HG03521 (cell line): Measurements from ENCODE around the gene ARHGEF37.
A peak's percentile ranks its signal among the peaks of the same experiment; 100 is the strongest.

Experiments
- ATAC-seq: cut with Tn5 transposase; IDR thresholded peaks from one replicate; pipeline ENCODE4 v1.9.1; 2021; ENCODE audit warnings: mild to moderate bottlenecking, moderate library complexity; ENCODE audit not compliant: unreplicated experiment

The ARHGEF37 gene

DNA sequence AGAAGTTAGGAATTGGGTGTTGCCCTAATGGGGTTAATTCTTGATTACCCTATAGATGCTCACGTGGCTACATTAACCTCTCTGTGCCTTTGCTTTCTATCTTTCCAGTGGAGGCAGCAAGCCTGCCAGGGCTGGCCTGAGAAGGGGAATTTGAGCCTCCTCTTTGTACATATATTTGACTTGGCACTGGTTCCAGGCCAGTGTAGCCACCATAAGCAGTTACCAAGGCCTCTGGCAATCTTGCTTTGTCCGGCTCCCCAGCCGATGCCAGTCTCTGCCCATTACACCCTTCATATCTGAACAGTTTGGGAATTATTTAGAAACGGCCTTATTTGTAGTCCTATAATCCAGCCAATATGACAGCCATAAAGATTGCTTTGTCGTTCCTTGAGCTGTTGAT lies 90.2 kb downstream of the ARHGEF37 start:
- no peak for ATAC-seq

DNA sequence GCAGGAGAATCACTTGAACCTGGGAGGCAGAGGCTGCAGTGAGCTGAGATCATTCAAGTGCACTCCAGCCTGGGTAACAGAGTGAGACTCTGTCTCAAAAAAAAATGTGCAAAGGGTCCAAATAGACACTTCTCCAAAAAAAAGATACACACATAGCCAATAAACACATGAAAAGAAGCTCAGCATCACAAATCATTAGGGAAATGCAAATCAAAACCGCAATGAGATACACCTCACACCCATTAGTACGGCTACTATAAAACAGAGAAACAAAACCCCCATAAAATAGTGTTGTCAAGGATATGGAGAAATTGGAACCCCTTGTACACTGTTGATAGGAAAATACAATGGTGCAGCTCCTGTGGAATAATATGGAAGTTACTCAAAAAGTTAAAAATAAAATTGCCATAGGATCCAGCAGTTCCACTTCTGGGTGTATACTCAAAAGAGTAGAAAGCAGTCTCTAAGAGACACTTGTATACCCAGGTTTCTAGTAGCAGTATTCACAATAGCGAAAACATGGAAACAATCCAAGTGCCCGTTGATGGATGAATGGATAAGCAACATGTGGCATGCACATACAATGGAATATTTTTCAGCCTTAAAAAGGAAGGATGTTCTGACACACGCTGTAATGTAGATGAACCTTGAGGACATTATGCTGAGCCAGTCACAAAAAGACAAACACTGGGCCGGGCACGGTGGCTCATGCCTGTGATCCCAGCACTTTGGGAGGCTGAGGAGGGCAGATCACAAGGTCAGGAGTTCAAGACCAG lies 91.6 kb downstream of the ARHGEF37 start:
- ATAC-seq = no peak

DNA sequence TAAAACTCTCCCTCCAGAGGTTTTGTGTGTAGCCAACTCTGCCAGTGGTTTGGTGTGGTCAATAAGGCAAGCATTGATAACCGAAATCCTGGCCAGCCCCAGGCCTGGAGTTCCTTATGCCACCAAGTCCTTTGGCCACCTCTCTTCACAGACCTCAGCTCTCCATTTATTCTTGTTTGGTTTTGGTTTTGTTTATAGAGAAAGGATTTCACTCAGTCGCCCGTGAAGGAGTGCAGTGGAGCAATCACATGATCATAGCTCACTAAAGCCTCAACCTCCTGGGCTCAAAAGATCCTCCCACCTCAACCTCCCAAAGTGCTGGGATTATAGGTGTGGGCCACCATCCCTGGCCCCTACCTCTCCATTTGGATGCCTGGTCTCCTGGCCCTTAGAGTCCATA lies 93.4 kb downstream of the ARHGEF37 start:
- ATAC-seq = no peak

DNA sequence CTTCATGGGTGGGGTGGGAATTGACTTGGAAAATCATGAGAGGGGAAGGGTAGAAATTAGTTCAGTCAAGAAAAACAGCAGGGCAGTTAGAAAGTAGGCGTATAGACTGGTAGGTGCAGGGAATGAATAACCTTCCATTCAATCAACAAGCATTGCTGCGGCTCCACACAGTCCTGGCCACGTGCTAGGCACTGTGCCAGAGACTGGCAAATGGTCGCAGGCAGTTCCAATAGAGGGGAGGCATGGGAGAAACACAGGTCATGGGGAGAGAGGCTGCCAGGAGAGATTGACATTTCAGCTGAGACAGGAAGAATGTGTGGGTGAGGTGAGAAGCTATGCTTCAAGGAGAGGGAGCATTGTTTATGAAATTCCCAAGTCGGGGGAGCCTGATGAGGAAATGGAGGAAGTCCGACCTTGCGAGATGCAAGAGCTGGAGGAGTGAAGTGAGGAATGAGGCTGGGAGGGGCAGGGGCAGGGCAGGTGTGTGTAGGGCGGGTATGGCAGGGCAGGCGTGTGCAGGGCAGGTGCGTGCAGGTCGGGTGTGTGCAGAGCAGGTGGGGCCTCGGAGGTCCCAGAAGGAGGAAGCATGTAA lies 94.4 kb downstream of the ARHGEF37 start:
- no peak for ATAC-seq

DNA sequence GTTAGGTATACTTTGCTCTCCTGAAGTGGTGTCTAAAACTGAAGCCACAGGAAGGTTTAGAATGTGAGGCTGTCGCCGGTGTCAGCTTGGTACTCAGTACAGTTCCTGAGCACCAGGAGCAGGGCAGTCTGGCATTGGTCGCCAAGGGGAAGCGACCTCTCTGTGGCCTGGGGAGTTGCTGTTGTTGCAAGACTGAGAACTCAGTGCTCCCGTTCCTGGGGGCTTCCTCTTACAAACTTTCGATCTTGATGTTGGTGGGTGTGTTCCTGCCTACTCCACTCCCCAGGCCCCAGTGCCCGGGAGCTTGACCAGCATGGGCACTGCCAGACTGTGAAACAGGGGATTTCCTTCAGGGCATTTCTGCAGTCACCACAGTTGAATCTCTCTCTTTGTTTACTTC lies 96.4 kb downstream of the ARHGEF37 start:
- ATAC-seq = no peak

DNA sequence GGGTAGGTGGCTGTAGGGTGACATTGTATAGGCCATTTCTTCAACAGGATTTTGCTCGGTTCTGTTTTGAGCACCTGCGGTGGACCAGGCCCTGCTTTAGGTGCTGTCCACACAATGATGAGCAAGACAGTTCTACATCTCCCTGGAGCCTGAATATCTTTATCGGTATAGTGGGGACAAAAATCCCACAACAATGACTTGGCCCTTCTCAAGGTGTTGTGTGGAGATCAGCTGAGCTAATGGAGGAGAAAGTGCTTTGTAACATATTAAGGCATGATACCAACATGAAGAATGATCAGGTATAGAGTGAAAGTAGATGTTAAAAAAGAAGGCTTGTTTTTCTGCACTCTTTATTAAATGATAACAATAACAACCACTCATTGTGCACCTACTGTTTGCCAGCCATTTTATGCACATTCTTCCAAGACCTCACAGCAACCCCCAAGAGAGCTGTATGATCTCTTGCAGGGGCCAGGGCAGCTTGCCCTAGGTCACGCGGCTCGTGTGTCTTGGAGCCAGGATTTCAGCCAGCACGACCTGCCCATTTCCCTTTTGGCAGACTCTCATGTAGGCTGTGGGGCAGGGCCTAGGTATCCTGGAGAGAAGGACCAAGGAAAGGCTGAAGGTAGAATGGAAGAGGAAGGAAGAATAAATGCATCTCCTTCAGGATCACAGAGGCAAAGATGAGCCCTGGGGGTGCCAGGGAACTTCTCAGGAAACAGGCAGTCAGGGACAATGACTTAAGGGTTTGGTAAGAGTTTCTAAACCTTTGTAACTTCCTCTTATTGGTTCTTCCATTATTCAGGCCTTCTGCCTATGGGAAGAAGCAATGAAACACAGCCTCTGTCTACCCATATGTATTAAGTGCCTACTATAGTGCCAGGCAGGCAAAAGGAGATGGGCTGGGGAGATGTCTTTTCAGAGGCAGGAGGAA lies 98.8 kb downstream of the ARHGEF37 start:
- ATAC-seq = peak; percentile 20

DNA sequence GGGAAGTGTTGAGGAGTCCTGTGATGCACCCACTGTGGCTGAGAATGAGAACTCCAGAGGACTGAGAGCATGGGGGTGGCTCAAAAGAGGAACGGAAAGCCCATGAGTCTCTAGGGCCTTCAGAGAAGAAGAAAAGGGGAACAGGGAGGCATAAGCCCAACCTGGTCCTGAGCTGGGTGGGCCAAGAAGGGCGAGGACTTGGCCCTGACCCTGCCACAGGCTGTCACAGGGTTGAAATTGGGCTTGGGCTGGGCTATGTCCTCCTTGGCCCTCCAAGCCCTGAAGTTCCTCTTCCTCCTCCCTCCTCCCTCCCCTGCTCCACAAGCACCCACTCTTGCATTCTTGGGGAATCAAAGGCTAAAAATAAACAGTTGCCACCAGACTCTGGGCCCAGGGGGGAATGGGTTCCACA lies 99.5 kb downstream of the ARHGEF37 start:
- peak; percentile 98 for ATAC-seq

DNA sequence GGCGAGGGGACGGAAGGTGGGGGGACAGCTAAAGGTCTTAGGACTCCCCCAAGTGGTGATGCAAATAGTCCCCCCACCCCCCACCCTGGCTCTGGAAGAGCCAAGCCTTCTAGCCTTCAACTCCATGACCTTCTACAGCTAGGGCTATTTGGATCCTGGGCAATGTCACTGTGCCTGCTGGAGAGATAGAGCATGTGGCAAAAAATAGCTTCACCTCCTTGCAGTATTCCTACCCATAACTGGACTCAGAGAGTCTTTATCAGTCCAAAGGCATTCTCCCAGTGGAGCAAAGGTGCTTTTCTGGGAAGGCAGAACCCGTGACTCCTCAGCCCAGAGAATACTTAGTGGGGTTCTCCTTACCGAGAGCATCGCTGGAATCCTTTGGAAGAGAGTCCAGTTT lies 100.0 kb downstream of the ARHGEF37 start:
- ATAC-seq = no peak

DNA sequence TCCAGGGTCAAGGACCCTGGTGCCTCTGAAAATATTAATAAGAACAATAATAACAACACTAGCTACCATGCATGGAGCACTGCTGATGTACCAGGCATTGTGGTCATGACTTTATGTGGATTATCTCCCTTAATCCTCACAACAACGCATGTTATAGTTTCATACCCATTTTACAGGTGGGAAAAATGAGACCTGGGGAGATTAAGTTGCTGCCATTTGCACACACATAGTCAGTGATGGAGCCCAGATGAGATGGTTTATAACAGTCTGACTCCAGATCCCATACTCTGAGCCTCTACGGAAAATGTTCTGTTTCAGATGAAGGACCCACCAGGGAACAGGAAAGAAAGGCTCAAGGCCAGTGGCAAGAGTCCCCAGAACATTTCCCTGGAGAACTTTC lies 100.6 kb downstream of the ARHGEF37 start:
- no peak for ATAC-seq

DNA sequence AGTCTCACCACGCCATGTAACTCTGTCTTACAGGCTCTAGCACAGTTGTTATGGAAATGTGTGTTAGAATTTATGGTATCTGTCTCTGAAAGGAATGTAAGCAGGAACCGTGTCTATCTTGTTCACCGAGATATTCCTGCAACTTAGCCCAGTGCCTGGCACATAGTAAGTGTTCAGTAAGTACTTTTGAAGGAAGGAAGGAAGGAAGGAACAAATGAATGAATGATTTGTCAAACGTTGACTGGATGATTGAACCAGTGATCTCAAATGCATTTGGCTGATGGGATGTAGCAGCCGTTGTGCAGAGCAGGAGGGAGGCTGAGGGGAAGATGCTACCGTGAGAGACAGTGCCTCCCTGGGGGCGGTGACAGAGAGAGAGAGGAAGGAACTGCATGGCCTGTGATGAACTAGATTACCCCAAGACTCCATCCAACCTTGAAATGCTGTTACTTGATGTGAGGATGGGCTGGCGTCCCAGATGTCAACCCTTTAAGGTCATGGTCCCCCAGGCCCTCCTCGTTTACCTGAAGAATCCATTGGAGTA lies 101.3 kb downstream of the ARHGEF37 start:
- no peak for ATAC-seq

DNA sequence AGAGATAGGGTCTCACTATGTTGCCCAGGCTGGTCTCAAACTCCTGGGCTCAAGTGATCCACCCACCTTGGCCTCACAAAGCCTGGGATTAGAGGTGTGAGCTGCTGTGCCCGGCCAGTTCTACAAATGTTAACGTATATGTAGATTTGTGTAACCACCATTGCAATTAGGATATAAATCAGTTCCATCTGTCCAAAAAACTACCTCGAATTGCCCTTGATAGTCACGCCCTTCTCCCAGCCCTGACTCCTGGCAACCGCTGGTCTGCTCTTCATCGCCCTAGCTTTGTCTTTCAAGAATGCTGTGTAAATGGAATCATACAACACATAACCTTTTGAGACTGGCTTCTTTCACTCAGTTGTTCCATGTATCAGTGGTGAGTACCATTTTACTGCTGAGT lies 102.7 kb downstream of the ARHGEF37 start:
- ATAC-seq = no peak

DNA sequence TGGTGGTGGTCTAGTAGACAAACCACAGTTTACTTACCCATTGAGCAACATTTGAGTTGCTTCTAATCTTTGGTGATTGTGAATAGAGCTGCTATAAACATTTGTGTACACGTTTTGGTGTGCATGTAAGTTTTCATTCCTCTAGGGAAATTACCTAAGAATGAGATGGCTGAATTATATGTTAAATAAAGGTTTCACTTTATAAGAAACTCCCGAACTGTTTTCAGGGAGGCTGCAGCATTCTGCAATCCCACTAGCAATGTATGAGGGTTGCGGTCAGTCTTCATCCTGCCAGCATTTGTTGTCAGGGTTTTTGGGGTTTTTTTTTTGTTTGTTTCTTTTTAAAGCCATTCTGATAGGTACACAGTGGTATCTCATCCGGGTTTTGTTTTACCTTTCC lies 103.1 kb downstream of the ARHGEF37 start:
- ATAC-seq = no peak
